ENCODE data around the gene TBC1D22A. TPM values are rescaled to one million over a fixed set of nuclear protein-coding genes. Genes with fewer than 3 reads are reported as not detected.

The TBC1D22A gene
- total and polyA plus RNA-seq, 2 donors (not counting 3 experiments of a cell fraction or from before 2014, with no cell fraction given), result 26.1 to 32.4 TPM

DNA sequence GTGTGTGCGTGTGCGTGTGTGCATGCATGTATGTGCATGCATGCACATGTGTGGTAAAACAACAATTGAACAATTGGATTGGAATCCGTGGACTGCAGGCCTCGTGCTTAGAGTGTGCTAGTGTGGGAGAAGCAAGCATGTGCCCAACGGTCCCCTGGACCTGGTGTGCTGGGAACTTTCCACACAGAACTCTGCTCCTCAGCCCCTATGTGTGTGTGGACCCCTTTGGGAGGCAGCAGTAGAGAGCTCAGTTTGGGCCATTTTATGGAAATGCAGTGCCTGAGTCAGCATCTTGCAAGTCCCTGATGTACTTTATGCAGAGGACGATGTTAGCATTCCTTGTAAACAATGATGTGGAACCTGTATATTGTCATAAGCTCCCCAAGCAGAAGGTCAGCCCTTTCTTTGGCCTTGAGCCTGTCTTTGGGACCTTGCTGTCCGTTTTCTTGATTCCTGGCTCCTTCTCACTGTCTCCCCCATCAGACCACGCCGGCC, 167.3 kb downstream of the TBC1D22A start:
- POLR2A ChIA-PET, result no interaction called here
- Histone ChIP-seq H3K9ac (replicated peaks; ENCODE audit: extremely low read depth, insufficient read depth, low read length) (no peak overlapping the region), H4K20me1 (replicated peaks; ENCODE audit: control insufficient read depth, extremely low read depth, insufficient read depth, low read length) (no peaks in the 10 kb centered on the region), H3K4me2 (ENCODE audit: insufficient read depth, low read length) (no peak overlapping the region), H3K9me3 (replicated peaks; ENCODE audit: control insufficient read depth, insufficient read depth, low read length) (no peaks in the 10 kb centered on the region), H3K4me3 (replicated peaks in 1 of 3; ENCODE audit: insufficient read depth in 1 of 3, low read depth in 1 of 3, low read length in 3 of 3) (no peak overlapping the region), H3K36me3 (ENCODE audit: control insufficient read depth in 2 of 2, extremely low read depth in 1 of 2, insufficient read depth in 2 of 2, low read length in 2 of 2) (no peaks in the 10 kb centered on the region), H3K79me2 (ENCODE audit: control insufficient read depth, insufficient read depth, low read length) (no peaks in the 10 kb centered on the region), H2AFZ (ENCODE audit: low read depth, low read length) (no peak overlapping the region), H3K4me1 (ENCODE audit: control insufficient read depth, extremely low read depth, insufficient read depth, low read length) (peaks cover 10% of the 10 kb centered on the region), H3K27me3 (ENCODE audit: control insufficient read depth in 2 of 2, insufficient read depth in 2 of 2, low read length in 2 of 2) (no peaks in the 10 kb centered on the region), H3K27ac (ENCODE audit: insufficient read depth, low read depth, low read length) (no peak overlapping the region), H3K9me1 (replicated peaks; ENCODE audit: control insufficient read depth, extremely low read depth, insufficient read depth, low read length) (no peaks in the 10 kb centered on the region)
- TF ChIP-seq, protein P1, sequence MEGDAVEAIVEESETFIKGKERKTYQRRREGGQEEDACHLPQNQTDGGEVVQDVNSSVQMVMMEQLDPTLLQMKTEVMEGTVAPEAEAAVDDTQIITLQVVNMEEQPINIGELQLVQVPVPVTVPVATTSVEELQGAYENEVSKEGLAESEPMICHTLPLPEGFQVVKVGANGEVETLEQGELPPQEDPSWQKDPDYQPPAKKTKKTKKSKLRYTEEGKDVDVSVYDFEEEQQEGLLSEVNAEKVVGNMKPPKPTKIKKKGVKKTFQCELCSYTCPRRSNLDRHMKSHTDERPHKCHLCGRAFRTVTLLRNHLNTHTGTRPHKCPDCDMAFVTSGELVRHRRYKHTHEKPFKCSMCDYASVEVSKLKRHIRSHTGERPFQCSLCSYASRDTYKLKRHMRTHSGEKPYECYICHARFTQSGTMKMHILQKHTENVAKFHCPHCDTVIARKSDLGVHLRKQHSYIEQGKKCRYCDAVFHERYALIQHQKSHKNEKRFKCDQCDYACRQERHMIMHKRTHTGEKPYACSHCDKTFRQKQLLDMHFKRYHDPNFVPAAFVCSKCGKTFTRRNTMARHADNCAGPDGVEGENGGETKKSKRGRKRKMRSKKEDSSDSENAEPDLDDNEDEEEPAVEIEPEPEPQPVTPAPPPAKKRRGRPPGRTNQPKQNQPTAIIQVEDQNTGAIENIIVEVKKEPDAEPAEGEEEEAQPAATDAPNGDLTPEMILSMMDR (IDR thresholded peaks at IDR 0.05; ENCODE audit: extremely low read depth in 1 of 2, insufficient read depth in 1 of 2, low read depth in 1 of 2, low read length in 2 of 2), result no peak
- TF ChIP-seq EZH2 (IDR thresholded peaks at IDR 0.05; ENCODE audit: borderline replicate concordance, low read depth, low read length, severe bottlenecking), result no peak
- CTCF ChIA-PET, result no interaction called here
- BruUV-seq (replicated peaks), result no TSS peak
- FAIRE-seq, result no peak
- no peak for DNase-seq (ENCODE audit: low read depth, low spot score)
- dilution Hi-C loops (cut with MboI; ENCODE audit: extremely low pct_ligation_motif_present, low sequenced_read_pairs) (no loop called here), intact Hi-C loops (cut with micrococcal nuclease) (no loop called here)

DNA sequence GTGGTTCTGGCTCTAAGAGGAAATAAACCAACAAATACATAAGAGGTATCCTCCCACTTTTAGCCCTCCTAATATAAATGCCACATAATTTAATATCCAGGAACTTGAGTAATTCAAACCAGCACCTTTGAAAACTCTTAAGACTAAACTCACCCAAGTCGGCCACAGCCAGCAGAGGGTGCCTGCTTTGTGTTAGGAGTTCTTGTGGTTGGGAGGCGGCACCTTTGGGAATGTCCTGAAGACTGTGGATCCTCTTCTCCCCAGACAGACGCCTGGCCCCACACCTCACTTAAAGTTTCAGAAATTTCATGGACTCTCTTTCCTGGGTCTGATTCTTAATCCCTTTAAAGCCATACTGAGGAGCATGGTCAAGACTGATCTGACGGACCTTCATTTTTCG, 169.0 kb downstream of the TBC1D22A start:
- Histone ChIP-seq H2AFZ (ENCODE audit: low read depth, low read length) (no peak overlapping the region), H3K79me2 (ENCODE audit: control insufficient read depth, insufficient read depth, low read length) (no peaks in the 10 kb centered on the region), H3K4me1 (ENCODE audit: control insufficient read depth, extremely low read depth, insufficient read depth, low read length) (peaks cover 16% of the 10 kb centered on the region), H3K9me3 (replicated peaks; ENCODE audit: control insufficient read depth, insufficient read depth, low read length) (no peaks in the 10 kb centered on the region), H3K36me3 (ENCODE audit: control insufficient read depth in 2 of 2, extremely low read depth in 1 of 2, insufficient read depth in 2 of 2, low read length in 2 of 2) (no peaks in the 10 kb centered on the region), H3K27me3 (ENCODE audit: control insufficient read depth in 2 of 2, insufficient read depth in 2 of 2, low read length in 2 of 2) (no peaks in the 10 kb centered on the region), H3K4me2 (ENCODE audit: insufficient read depth, low read length) (no peak overlapping the region), H3K9ac (replicated peaks; ENCODE audit: extremely low read depth, insufficient read depth, low read length) (no peak overlapping the region), H3K27ac (ENCODE audit: insufficient read depth, low read depth, low read length) (no peak overlapping the region), H3K4me3 (replicated peaks in 1 of 3; ENCODE audit: insufficient read depth in 1 of 3, low read depth in 1 of 3, low read length in 3 of 3) (no peak overlapping the region), H4K20me1 (replicated peaks; ENCODE audit: control insufficient read depth, extremely low read depth, insufficient read depth, low read length) (no peaks in the 10 kb centered on the region), H3K9me1 (replicated peaks; ENCODE audit: control insufficient read depth, extremely low read depth, insufficient read depth, low read length) (no peaks in the 10 kb centered on the region)
- intact Hi-C loops (cut with micrococcal nuclease), result no loop called here
- BruUV-seq (replicated peaks), result no TSS peak
- CTCF ChIA-PET, result no interaction called here
- POLR2A ChIA-PET, result no interaction called here
- FAIRE-seq, result no peak
- no peak for TF ChIP-seq POLR2A (IDR thresholded peaks at IDR 0.05; ENCODE audit: low read depth, low read length)
- TF ChIP-seq, protein P1 (IDR thresholded peaks at IDR 0.05; ENCODE audit: extremely low read depth in 1 of 2, insufficient read depth in 1 of 2, low read depth in 1 of 2, low read length in 2 of 2), result no peak
- no peak for TF ChIP-seq FOS (IDR thresholded peaks at IDR 0.05; ENCODE audit: borderline replicate concordance, insufficient read depth, low read length)
- TF ChIP-seq, protein P2, sequence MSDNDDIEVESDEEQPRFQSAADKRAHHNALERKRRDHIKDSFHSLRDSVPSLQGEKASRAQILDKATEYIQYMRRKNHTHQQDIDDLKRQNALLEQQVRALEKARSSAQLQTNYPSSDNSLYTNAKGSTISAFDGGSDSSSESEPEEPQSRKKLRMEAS (IDR thresholded peaks at IDR 0.05; ENCODE audit: insufficient read depth, insufficient read length), result no peak
- TF ChIP-seq MYC (IDR thresholded peaks at IDR 0.05; ENCODE audit: low read depth, low read length), result no peak
- TF ChIP-seq POLR2AphosphoS5 (IDR thresholded peaks at IDR 0.05; ENCODE audit: insufficient read depth, low read depth, low read length), result no peak
- no peak for TF ChIP-seq GATA2 (IDR thresholded peaks at IDR 0.05; ENCODE audit: insufficient read depth, insufficient read length, low read depth, low read length)
- no peak for TF ChIP-seq JUN (IDR thresholded peaks at IDR 0.05; ENCODE audit: borderline replicate concordance, insufficient read depth, insufficient read length, low read depth)
- no peak for TF ChIP-seq EZH2 (IDR thresholded peaks at IDR 0.05; ENCODE audit: borderline replicate concordance, low read depth, low read length, severe bottlenecking)
- no peak for DNase-seq (ENCODE audit: low read depth, low spot score)
- dilution Hi-C loops (cut with MboI; ENCODE audit: extremely low pct_ligation_motif_present, low sequenced_read_pairs), result no loop called here
